Tibial nerve (tissue), 4 donors: ENCODE results near the gene PACSIN2.

ENCODE experiments used
- EP300 ChIP-seq, 2 donors: sonication (generic); formaldehyde crosslinking; IDR thresholded peaks; one replicate each; pipeline ENCODE4 v1.6.1; 2017; ENCODE audit warnings: antibody characterized with exemption in 2 of 2, mild to moderate bottlenecking in 1 of 2
- POLR2A ChIP-seq, 2 donors: fragments of 450-650 bp; IDR thresholded peaks; one replicate each; pipeline ENCODE4 v1.6.1; 2017; ENCODE audit warnings: antibody characterized with exemption in 2 of 2, mild to moderate bottlenecking in 2 of 2, moderate library complexity in 2 of 2
- TF ChIP-seq, protein P1 (sequence below), 5 experiments: fragments of 200-600 bp in 3 of 5; fragments of 450-650 bp in 2 of 5; sonication (generic) in 3 of 5; IDR thresholded peaks; one replicate each; pipeline ENCODE4 v1.5.1; 2016 to 2019; ENCODE audit warnings: antibody characterized with exemption in 5 of 5, mild to moderate bottlenecking in 3 of 5, moderate library complexity in 2 of 5

DNA sequence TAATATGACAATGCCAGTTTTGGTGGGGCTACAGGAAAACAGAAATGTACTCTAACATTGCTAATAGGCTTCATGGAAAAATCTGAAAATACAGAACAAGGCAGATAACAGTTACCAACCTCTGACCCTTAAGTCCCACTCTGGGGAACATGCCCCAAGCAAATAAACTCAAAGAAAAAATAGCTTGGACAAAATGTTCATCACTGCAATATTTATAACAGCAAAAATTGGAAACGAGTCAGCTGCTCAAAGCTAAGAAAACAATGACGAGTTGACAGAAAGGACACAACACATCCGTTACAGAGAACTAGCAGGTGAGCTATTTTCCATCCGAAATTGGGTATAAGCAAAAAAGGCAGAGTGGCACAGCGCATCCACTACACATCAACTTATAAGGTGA lies 70.5 kb downstream of the PACSIN2 start:
- TF ChIP-seq, protein P1, sequence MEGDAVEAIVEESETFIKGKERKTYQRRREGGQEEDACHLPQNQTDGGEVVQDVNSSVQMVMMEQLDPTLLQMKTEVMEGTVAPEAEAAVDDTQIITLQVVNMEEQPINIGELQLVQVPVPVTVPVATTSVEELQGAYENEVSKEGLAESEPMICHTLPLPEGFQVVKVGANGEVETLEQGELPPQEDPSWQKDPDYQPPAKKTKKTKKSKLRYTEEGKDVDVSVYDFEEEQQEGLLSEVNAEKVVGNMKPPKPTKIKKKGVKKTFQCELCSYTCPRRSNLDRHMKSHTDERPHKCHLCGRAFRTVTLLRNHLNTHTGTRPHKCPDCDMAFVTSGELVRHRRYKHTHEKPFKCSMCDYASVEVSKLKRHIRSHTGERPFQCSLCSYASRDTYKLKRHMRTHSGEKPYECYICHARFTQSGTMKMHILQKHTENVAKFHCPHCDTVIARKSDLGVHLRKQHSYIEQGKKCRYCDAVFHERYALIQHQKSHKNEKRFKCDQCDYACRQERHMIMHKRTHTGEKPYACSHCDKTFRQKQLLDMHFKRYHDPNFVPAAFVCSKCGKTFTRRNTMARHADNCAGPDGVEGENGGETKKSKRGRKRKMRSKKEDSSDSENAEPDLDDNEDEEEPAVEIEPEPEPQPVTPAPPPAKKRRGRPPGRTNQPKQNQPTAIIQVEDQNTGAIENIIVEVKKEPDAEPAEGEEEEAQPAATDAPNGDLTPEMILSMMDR (IDR thresholded peaks at IDR 0.05): no peak
- TF ChIP-seq POLR2A (IDR thresholded peaks at IDR 0.05) (no peak), EP300 (IDR thresholded peaks at IDR 0.05) (peak; percentile 46 to 66)
